Diencephalon (tissue), 1 donor: ENCODE measurements around the gene MOV10L1. TPM values are rescaled to one million over a fixed set of nuclear protein-coding genes. Genes with fewer than 3 reads are reported as not detected.

Experiments
- total RNA-seq: library from RNA; depleted of rRNA; stranded (reverse); fragments of >200 nt; gene quantifications from one replicate; pipeline ENCODE4 v1.2.3, GENCODE V29; 2014

MOV10L1 gene
- 1.8 TPM for total RNA-seq

DNA sequence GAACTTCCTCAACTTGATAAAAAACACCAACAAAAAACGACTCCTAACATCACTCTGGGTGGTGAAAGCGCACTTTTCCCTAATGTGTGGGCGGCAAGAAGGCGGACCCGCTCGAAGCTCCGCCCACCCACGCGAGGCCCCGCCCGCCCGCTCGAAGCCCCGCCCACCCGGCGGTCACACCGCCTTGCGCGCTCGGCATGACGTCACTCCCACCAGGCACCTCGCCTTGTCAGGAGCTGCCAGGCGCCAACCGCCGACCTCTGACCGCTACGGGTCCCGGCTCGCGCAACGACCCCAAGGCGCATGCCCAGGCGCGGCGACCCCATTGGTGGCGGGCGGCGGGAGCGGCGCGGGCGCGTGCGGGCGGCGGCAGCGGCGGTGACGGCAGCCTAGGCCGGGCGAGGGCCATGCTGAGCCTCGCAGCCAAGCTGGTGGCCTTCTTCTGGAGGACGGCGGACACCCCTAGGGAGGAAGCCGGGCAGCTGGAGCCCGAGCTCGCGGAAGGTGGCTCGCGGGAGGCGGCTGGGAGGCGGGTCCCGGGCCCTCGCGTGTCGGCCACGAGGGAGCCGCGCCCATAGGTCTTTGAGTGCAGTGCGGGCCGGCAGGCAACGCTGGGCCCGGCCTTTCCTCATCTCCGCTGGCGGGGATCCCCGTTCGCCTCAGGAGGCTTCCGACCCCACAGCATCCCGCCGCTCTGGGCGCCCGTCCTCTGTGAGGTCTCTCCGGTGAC, at the start of gene MOV10L1:
MOV10L1 (plus strand) TSS at position 325 of the 730 bp plus-strand sequence; CDS start at position 408, 83 bp downstream.

DNA sequence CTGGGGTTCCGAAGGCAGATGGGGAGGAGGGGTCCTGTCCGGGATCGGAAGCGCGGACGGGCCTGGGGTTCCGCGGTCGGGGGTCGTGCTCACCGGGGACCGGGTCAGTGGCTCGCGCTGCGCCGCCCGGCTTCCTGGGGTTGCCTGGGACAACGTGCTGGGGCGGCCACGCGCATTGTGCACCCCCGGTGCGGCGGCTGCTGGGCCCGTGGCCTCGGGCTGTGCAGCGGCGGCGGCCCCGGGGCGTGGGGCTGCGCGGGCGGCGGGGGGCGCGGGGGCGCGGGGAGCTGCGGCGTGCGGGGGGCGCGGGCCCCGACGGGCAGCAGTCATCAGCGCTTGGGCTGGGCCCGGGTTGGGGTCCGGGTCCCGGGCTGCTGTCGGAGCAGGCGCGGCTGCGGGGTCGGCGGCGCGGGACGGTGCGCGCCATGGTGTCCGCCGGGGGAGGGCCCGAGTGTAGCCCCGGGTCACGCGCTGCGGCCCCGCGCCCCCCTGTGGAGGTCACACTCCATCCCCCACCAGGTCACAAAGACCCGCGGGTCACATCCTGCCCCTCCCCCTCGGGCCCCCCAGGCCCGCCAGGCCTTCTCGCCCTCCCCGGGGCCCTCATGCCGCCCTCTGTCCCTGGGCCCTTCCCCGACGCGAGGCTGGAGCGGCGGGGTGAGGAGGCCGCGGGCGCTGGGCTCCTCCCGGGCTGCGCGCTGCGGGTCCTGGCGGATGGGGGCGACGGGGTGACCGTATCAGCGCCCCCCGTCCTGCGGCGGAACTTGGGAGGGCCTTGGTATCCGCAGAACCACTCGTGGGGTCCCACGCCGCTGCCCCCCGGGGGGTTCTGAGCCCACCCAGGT, 31.5 kb upstream of the MOV10L1 start, which contains the start of gene TTLL8:
TTLL8 (minus strand) TSS at position 238 of the 845 bp plus-strand sequence.

DNA sequence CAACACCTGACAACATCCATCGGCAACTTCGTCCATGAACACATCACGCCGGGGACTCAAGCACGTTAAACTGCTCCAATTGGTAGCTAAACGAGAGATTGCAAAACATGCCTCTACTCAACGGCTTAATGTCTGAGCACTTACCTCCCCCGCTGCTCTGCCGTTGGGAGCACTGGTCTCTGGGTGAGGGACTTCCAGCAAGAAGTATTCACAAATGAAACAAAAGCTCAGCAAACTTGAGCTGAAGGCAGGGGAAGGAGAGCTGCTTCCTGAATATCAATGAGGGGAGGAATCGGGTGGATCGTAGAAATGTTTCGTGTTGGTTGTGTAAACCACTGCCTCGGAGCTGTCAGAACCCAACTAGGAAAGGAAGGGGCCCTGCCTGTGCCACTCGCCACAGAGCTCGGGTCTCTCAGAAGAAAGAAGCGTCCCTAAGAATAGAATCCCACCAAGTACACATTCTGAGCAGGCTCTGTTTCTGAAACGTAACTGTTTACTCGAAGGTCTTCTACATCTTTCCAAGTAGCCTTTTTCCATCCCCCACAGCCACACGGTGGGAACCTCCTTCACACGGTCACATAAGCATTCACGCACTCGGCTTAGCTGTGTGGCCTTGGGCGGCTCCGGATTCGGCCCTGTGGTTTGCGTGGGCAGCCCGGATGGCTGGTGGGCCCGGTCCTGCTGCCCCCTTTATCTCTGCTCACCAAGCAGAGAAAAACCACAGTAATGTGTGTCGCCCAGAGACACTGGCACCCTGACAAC, 4.4 kb upstream of the MOV10L1 start, which contains the start of gene MLC1:
MLC1 (minus strand) TSS at position 216 of the 762 bp plus-strand sequence. CDS start 524 bp downstream, outside the sequence.

DNA sequence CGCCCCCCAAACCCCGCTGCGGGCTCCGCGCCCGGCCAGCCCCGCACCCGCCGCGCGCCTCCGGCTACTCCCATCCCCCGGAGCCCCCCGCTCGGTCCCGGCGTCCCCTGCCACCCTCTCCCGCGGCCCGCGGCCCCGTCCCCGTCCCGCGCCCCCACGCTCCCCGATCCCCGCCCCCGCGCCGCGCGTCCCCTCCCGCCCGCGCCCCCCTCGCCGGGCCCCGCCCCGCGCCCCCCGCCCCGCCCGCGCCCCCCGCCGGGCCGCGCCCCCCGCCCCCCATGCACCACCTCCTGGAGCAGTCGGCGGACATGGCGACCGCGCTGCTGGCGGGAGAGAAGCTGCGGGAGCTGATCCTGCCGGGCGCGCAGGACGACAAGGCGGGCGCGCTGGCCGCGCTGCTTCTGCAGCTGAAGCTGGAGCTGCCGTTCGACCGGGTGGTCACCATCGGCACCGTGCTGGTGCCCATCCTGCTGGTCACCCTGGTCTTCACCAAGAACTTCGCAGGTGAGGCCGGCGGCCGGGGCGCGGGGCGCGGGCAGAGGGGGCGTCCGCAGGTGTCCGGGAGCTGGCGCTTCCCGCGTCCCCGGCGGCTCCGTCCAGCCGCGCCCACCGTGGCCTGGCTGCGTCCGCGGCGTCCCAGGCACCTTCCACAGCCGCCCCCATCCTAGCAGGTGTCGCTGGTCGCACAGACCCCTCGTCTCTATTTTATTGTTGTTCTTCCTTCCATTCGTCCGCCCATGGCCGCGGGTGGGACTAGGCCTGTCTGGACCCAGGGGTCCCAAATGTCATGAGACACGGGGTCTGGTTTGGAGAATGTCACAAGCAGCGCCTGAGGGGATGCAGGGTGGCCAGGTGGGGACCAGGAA, 80.9 kb downstream of the MOV10L1 start, which contains the start of gene PANX2:
PANX2 (plus strand) TSS at position 279 of the 866 bp plus-strand sequence; CDS start at position 279, 0 bp downstream.

DNA sequence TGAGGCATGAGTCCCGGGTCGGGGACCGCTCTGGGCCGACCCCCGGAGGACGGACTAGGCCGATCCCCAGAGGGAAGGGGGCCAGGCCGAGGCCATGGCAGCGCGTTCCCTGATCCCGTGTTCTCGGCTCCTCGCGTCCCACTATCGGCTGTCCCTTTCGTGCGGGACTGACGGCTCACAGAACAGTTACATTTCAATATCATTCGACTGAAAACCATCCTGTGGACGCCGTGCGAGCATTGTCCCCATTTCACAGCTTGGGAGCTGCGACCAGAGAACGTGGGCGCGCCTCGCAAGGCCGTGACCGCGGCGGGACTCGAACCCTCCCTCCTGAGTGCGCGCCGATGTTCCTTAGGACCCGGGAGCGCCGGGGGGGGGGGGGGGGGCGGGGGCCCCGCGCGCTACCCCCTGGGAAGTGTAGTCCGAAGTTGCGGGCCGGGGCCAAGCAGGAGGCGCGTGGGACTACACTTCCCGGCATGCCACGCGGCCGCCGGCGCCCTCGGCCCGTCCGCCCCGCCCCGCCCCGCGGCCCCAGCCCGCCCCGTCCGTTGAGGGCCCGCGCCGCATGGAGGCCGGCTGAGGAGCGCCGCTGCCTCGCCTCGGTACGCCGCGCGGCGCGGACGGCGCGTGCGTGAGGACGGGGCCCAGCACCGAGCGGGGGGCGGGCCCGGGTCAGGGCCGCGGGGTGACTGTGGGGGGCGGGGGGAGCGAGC, 95.7 kb downstream of the MOV10L1 start, which contains the start of gene TRABD:
TRABD (plus strand) TSS at position 539 of the 713 bp plus-strand sequence. CDS start 7,148 bp downstream, outside the sequence.

DNA sequence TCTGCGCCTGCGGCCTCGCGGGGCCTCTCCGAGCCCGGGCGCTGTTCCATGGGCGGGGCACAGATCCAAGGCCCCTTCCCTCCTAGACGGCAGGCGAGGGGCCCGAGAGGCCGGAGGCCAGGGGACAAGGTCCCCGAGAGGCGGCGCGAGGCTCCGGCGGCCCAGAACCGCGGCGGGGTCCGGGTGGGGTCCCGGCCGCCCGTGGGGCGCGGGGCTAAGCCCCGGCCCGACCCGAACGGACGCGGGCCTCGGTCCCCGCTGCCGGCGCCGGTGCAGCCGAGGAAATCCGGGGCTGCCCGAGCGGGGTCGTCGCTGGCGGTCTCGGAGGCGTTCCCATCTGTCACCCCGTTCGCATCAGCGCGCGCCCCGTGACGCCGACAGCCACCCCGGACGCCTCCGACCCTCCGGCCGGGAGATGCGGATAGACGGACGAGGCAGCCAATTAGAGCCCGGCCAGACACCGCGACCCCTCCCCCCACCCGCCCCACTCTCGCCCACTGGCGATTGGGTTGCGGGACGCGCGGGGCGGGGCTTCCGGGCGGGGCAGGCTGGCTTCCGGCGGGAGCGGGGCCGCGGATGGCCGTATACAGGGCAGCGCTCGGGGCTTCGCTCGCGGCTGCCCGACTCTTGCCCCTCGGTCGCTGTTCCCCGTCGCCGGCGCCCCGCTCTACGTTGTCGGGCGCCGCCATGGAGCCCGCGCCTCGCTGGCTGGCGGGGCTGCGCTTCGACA, 110.8 kb downstream of the MOV10L1 start, which contains the start of gene SELENOO:
SELENOO (plus strand) TSS at position 551 of the 730 bp plus-strand sequence; CDS start at position 577, 26 bp downstream.

Other genes with a start within 250 kb of the MOV10L1 start
- gene ZBED4, start 236.2 kb upstream of the MOV10L1 start, total RNA-seq: 17.1 TPM
- 10.6 TPM for gene ALG12, start 171.6 kb upstream of the MOV10L1 start, total RNA-seq
- gene CRELD2, start 171.4 kb upstream of the MOV10L1 start, total RNA-seq: 25.4 TPM
- gene PIM3, start 129.2 kb upstream of the MOV10L1 start, total RNA-seq: 15.2 TPM
- 0.69 TPM for gene IL17REL, start 77.2 kb upstream of the MOV10L1 start, total RNA-seq
- not detected for gene TTLL8, start 31.7 kb upstream of the MOV10L1 start, total RNA-seq
- gene MLC1, start 4.6 kb upstream of the MOV10L1 start, total RNA-seq: 74.5 TPM
- 4.8 TPM for gene PANX2, start 80.7 kb downstream of the MOV10L1 start, total RNA-seq
- 5.5 TPM for gene TRABD, start 95.9 kb downstream of the MOV10L1 start, total RNA-seq
- gene SELENOO, start 111.0 kb downstream of the MOV10L1 start, total RNA-seq: 7.4 TPM
- gene TUBGCP6, start 155.0 kb downstream of the MOV10L1 start, total RNA-seq: 34.4 TPM
- gene HDAC10, start 161.3 kb downstream of the MOV10L1 start, total RNA-seq: 19.6 TPM
- 11.8 TPM for gene MAPK12, start 171.7 kb downstream of the MOV10L1 start, total RNA-seq
- gene MAPK11, start 180.4 kb downstream of the MOV10L1 start, total RNA-seq: 13.4 TPM
- 52.4 TPM for gene PLXNB2, start 217.6 kb downstream of the MOV10L1 start, total RNA-seq
- 24.2 TPM for gene DENND6B, start 237.0 kb downstream of the MOV10L1 start, total RNA-seq